SU-DHL-6 (cell line): Measurements from ENCODE around the gene ZFHX3.
"Not testable (repeated sequence)": the region's sequence is repeated elsewhere in the genome, so short reads cannot be mapped to it uniquely, and the experiment has no call there.

Experiments
- H2AFZ ChIP-seq: fragments of 200-600 bp; sonication (generic); 2 replicates; pipeline ENCODE4 v1.6.1; 2014; ENCODE audit warnings: low read depth, mild to moderate bottlenecking, moderate library complexity, mixed read lengths, antibody characterized with exemption, low read length; ENCODE audit not compliant: severe bottlenecking
- H3F3A ChIP-seq: fragments of 200-600 bp; shearing (Covaris generic); 2 replicates; pipeline ENCODE4 v1.6.0; 2016; ENCODE audit warnings: antibody characterized with exemption, mild to moderate bottlenecking; ENCODE audit not compliant: insufficient read depth
- H3K27ac ChIP-seq: fragments of 200-600 bp; sonication (generic); 2 replicates; pipeline ENCODE4 v1.5.1; 2016; ENCODE audit warnings: low read depth, mild to moderate bottlenecking, low read length, moderate library complexity, mixed read lengths
- H3K27me3 ChIP-seq: fragments of 200-600 bp; sonication (generic), shearing (Covaris generic); 2 replicates; pipeline ENCODE4 v1.6.0; 2014; ENCODE audit warnings: mild to moderate bottlenecking, low read length
- H3K36me3 ChIP-seq: fragments of 200-600 bp; sonication (generic); 2 replicates; pipeline ENCODE4 v1.6.1; 2014; ENCODE audit warnings: mild to moderate bottlenecking, low read length, mixed read lengths
- H3K4me2 ChIP-seq: fragments of 300-600, 200-600 bp; shearing (Covaris generic), sonication (generic); 2 replicates; pipeline ENCODE4 v1.6.0; 2014; ENCODE audit warnings: low read length, low read depth, mild to moderate bottlenecking; ENCODE audit not compliant: poor library complexity, severe bottlenecking
- H3K4me3 ChIP-seq: fragments of 200-600 bp; sonication (generic); 2 replicates; pipeline ENCODE4 v1.5.1; 2014; ENCODE audit warnings: antibody characterized with exemption, low read length, mild to moderate bottlenecking, mixed read lengths; ENCODE audit not compliant: insufficient read depth, poor library complexity, severe bottlenecking
- H3K79me2 ChIP-seq: fragments of 200-600 bp; sonication (generic); 2 replicates; pipeline ENCODE4 v1.6.1; 2014; ENCODE audit warnings: mild to moderate bottlenecking, low read length, moderate library complexity; ENCODE audit not compliant: insufficient read depth
- H3K9ac ChIP-seq: fragments of 200-600 bp; sonication (generic); 2 replicates; pipeline ENCODE4 v1.7.0; 2014; ENCODE audit warnings: mild to moderate bottlenecking, low read length
- H3K9me2 ChIP-seq: fragments of 200-600 bp; sonication (generic); replicated peaks from 2 replicates; pipeline ENCODE4 v1.6.1; 2014; ENCODE audit warnings: low read length; ENCODE audit not compliant: insufficient read depth
- H3K9me3 ChIP-seq: fragments of 200-600 bp; sonication (generic); 2 replicates; pipeline ENCODE4 v1.6.1; 2014; ENCODE audit warnings: low read length, mixed read lengths; ENCODE audit not compliant: insufficient read depth
- H4K20me1 ChIP-seq: fragments of 200-600 bp; sonication (generic); 2 replicates; pipeline ENCODE4 v1.6.1; 2014; ENCODE audit warnings: low read depth, mild to moderate bottlenecking, antibody characterized with exemption, low read length, moderate library complexity, mixed read lengths
- EZH2phosphoT487 ChIP-seq: fragments of 200-600 bp; sonication (generic), shearing (Covaris generic); conservative IDR thresholded peaks from 2 replicates; pipeline ENCODE4 v1.6.1; 2018; ENCODE audit warnings: mild to moderate bottlenecking, antibody characterized with exemption, low read length, moderate library complexity, mixed read lengths
- TF ChIP-seq, protein P1 (sequence below): fragments of 200-600 bp; sonication (generic); IDR thresholded peaks from one replicate; pipeline ENCODE4 v1.5.1; 2017; ENCODE audit warnings: antibody characterized with exemption, mild to moderate bottlenecking, low read length, moderate library complexity; ENCODE audit not compliant: insufficient read depth, poor library complexity, severe bottlenecking

The ZFHX3 gene

DNA sequence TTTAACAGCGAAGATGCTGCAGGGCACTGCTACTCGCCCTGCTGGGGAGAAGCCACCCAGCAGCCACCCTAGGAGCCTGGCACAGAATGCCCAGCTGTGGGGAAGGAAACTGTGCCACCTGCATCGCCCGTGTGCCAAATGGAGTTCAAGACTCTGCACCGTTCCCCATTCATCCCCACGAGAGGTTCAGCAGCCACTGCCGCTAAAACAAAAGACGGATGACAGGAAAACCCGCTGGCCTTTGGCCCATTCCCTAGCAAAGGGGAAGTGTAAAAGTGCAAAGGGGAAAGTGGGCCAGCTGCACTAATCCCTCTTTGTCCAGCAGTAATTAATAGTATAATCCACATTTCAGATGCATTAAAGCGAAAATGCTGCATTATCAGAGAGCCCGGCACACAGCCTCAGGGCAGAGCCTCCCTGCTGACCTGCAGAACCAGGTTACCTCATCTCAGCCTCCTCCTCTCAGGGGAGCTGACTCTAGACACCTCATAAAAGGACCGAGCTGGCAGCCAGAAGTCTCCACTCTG is 37.7 kb downstream of the ZFHX3 start:
- Histone ChIP-seq H3K9ac (no peak overlapping the region), H3K9me3 (no peaks in the 10 kb centered on the region), H3K27me3 (no peaks in the 10 kb centered on the region), H3K4me2 (no peak overlapping the region), H4K20me1 (0 out of 2 replicates have a peak, but pooled peaks cover 4% of the 10 kb centered on the region), H3K36me3 (no peaks in the 10 kb centered on the region), H3K4me3 (no peak overlapping the region), H3K9me2 (no peaks in the 10 kb centered on the region), H3F3A (no peaks in the 10 kb centered on the region), H2AFZ (no peak overlapping the region), H3K27ac (no peak overlapping the region), H3K79me2 (no peaks in the 10 kb centered on the region)
- TF ChIP-seq, protein P1, sequence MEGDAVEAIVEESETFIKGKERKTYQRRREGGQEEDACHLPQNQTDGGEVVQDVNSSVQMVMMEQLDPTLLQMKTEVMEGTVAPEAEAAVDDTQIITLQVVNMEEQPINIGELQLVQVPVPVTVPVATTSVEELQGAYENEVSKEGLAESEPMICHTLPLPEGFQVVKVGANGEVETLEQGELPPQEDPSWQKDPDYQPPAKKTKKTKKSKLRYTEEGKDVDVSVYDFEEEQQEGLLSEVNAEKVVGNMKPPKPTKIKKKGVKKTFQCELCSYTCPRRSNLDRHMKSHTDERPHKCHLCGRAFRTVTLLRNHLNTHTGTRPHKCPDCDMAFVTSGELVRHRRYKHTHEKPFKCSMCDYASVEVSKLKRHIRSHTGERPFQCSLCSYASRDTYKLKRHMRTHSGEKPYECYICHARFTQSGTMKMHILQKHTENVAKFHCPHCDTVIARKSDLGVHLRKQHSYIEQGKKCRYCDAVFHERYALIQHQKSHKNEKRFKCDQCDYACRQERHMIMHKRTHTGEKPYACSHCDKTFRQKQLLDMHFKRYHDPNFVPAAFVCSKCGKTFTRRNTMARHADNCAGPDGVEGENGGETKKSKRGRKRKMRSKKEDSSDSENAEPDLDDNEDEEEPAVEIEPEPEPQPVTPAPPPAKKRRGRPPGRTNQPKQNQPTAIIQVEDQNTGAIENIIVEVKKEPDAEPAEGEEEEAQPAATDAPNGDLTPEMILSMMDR: no peak
- TF ChIP-seq EZH2phosphoT487: no peak

DNA sequence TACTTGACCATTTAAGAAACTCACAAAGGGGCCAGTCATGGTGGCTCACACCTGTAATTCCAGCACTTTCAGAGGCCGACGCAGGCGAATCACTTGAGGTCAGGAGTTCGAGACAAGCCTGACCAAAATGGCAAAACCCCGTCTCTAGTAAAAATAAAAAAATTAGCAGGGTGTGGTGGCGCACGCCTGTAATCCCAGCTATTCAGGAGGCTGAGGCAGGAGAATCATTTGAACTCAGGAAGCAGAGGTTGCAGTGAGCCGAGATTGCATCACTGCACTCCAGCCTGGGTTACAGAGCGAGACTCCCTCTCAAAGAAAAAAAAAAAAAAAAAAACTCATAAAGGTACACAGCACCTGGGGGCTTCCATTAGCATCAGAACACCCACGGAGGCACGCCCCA is 38.2 kb downstream of the ZFHX3 start:
- H3K9me2 ChIP-seq, H3K9me3 ChIP-seq, H3K79me2 ChIP-seq, H3K9ac ChIP-seq, H4K20me1 ChIP-seq, H3K4me3 ChIP-seq, H3K27me3 ChIP-seq, H3K36me3 ChIP-seq, H2AFZ ChIP-seq, H3F3A ChIP-seq, H3K27ac ChIP-seq, H3K4me2 ChIP-seq: not testable (repeated sequence)

DNA sequence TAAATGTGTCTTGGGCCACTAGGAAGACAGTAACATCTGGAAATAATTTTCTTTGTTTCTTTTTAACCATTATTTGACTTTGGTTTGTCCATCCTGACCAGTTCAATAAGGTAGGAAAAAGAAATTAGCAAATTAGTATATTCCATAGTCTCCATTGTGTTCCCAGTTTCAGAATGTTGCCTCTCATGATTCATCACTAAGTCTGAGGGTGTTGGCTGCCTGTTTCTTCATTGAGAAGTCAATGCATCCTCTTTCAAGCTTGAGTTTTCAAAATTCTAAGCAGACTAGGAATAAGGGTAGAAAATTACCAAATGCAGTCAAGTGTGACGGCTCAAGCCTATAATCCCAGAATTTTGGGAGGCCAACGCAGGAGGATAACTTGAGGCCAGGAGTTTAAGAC is 41.9 kb downstream of the ZFHX3 start:
- H3K9ac ChIP-seq: no peak overlapping the region
- no peaks in the 10 kb centered on the region for H3K27me3 ChIP-seq
- H3K27ac ChIP-seq: no peak overlapping the region
- no peak overlapping the region for H2AFZ ChIP-seq
- H3K4me2 ChIP-seq: no peak overlapping the region
- H3K9me3 ChIP-seq: no peaks in the 10 kb centered on the region
- H3K79me2 ChIP-seq: no peaks in the 10 kb centered on the region
- TF ChIP-seq EZH2phosphoT487: no peak
- TF ChIP-seq, protein P1: no peak
- H3K4me3 ChIP-seq: no peak overlapping the region
- no peaks in the 10 kb centered on the region for H3K9me2 ChIP-seq
- 0 out of 2 replicates have a peak, but pooled peaks cover 4% of the 10 kb centered on the region for H4K20me1 ChIP-seq
- H3F3A ChIP-seq: no peaks in the 10 kb centered on the region
- H3K36me3 ChIP-seq: no peaks in the 10 kb centered on the region

DNA sequence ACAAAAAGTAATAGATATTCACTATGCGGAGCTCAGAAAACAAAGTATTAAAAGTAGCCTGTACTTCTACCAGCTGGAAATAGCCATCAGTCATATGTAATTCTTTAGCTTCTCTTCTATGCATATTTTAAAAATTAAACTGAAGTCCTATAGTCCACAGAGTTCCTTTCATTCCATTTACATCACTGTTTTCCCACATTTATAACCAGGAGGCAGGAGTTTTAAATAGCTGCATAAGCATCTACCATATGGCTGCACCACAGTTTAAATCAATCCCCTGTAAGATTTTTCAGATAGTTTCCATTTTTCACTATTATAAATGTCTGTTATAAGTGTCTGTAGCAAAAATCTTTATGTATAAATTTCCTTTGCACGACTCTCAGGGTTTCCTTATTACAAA is 45.1 kb downstream of the ZFHX3 start:
- no peak overlapping the region for H2AFZ ChIP-seq
- H3F3A ChIP-seq: no peaks in the 10 kb centered on the region
- H3K79me2 ChIP-seq: no peaks in the 10 kb centered on the region
- H3K27me3 ChIP-seq: no peaks in the 10 kb centered on the region
- no peak overlapping the region for H3K9ac ChIP-seq
- no peaks in the 10 kb centered on the region for H3K9me3 ChIP-seq
- no peak overlapping the region for H3K27ac ChIP-seq
- H3K4me2 ChIP-seq: no peak overlapping the region
- no peak for TF ChIP-seq EZH2phosphoT487
- TF ChIP-seq, protein P1: no peak
- H4K20me1 ChIP-seq: no peaks in the 10 kb centered on the region
- H3K36me3 ChIP-seq: no peaks in the 10 kb centered on the region
- H3K4me3 ChIP-seq: no peak overlapping the region
- no peaks in the 10 kb centered on the region for H3K9me2 ChIP-seq
